Measurements from ENCODE around the gene COA6.
"Not testable (repeated sequence)": the region's sequence is repeated elsewhere in the genome, so short reads cannot be mapped to it uniquely, and the experiment has no call there.

COA6 gene

DNA sequence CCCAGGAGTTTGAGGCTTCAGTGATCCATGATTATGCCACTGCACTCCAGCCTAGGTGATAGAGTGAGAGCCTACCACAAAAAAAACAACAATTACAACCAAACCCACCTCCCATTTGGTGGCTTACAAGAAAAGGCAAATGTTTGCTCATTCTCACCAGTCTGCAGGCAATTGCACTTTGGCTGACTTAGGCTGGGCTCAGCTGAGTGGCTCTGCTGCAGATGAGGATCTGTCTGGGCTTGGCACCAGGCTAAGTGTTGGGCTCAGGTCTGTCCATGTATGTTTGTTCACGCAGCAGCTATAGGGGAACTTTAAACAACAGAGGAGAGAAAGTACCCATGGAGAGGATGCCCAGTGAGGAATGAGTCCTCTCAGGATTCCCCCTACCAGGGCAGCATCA lies 28.0 kb upstream of the COA6 start:
- Histone ChIP-seq H3K9me3 (replicated peaks; ENCODE audit: low read length) (no peaks in the 10 kb centered on the region), H3K27me3 (ENCODE audit: control insufficient read depth, insufficient read depth, low read length) (peaks cover 7% of the 10 kb centered on the region), H3K36me3 (ENCODE audit: insufficient read depth, low read length) (no peaks in the 10 kb centered on the region), H3K4me1 (ENCODE audit: control insufficient read depth, insufficient read depth, low read length) (no peaks in the 10 kb centered on the region), H3K4me3 (ENCODE audit: low read length) (no peak overlapping the region), H3K4me2 (ENCODE audit: low read length) (no peak overlapping the region), H3K9ac (ENCODE audit: low read depth, low read length) (no peak overlapping the region)

DNA sequence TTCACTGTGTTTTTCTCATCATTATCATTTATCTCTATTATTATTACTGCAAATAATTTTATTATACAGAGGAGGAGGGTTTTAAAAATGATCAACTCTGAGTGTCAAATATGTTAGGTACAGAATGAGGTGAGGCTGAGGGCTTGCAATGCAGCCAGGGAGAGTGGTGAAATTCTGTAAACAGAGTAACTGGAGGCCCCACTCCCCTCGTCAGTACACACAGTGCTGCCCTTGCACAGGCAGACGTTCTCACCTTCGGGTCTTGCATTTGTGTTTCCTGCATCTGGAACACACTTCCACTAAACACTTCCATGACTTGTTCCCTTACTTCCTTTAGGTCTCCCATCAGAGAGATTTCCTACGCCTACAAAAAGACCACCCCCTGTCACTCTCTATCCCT lies 24.3 kb upstream of the COA6 start:
- H3K4me2 ChIP-seq (ENCODE audit: low read length), result no peak overlapping the region
- no peaks in the 10 kb centered on the region for H3K4me1 ChIP-seq (ENCODE audit: control insufficient read depth, insufficient read depth, low read length)
- H3K9ac ChIP-seq (ENCODE audit: low read depth, low read length), result no peak overlapping the region
- H3K27me3 ChIP-seq (ENCODE audit: control insufficient read depth, insufficient read depth, low read length), result peaks cover 15% of the 10 kb centered on the region
- no peaks in the 10 kb centered on the region for H3K9me3 ChIP-seq (replicated peaks; ENCODE audit: low read length)
- H3K4me3 ChIP-seq (ENCODE audit: low read length), result no peak overlapping the region
- no peaks in the 10 kb centered on the region for H3K36me3 ChIP-seq (ENCODE audit: insufficient read depth, low read length)

DNA sequence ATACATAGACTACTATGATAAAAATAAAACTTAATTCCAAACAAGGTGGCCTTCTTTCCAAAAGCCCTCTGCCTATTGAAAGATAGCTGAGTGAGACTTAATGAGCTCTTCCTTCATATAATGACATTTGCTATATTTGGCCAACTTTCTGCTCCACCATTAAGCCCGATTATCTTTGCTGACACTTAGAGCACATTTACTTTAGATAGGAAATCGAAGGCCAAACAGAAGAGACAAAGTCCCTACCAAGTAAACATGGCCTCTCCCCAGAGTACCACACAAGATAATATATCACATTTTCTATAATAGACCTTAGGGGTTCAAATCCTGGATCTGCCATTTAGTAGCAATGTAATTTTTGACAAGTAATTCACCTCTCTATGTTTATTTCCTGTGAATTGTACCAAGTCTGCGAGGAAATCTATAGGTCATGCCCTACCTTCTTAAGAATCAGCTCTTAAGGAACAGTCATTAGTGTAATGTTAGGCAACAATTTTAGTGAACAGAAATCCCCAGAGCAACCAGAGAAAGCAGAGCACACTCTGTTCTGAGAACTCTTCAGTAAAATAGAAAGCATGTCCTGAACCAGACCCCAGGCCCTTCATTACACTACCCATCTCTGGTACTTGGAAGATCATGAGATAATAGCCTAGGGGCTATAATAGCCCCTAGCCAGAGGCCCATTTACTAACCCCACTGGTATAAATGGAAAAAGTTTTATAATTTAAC lies 17.3 kb upstream of the COA6 start:
- no peak overlapping the region for H3K4me2 ChIP-seq (ENCODE audit: low read length)
- no peaks in the 10 kb centered on the region for H3K4me1 ChIP-seq (ENCODE audit: control insufficient read depth, insufficient read depth, low read length)
- H3K9ac ChIP-seq (ENCODE audit: low read depth, low read length), result no peak overlapping the region
- no peak overlapping the region for H3K4me3 ChIP-seq (ENCODE audit: low read length)
- no peaks in the 10 kb centered on the region for H3K36me3 ChIP-seq (ENCODE audit: insufficient read depth, low read length)
- H3K27me3 ChIP-seq (ENCODE audit: control insufficient read depth, insufficient read depth, low read length), result peaks cover 31% of the 10 kb centered on the region
- H3K9me3 ChIP-seq (replicated peaks; ENCODE audit: low read length), result no peaks in the 10 kb centered on the region

DNA sequence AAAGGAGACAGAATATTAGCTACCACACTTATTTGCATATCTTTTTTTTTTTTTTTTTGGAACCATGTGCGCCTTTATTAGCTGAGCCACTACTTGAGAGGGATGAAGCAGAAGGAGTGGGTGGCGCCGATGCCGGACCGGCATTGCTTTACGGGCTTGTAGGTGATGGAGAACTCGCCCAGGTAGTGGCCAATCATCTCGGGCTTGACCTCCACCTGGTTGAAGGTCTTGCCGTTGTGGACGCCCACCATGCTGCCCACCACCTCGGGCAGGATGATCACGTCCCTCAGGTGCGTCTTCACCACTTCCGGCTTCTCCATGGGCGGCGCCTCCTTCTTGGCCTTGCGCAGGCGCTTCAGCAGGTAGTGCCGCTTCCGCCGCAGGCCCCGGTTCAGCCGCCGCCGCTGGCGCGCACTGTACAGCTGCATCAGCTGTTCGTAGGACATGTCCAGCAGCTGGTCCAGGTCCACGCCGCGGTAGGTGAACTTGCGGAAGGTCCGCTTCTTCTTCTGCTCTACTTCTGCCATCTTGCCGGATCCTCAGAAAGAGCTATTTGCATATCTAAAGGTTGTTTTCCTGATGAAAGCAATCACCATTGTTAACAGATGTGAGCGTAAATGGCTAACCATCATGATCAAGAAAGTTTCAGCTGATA lies 16.5 kb upstream of the COA6 start:
- H3K4me2 ChIP-seq (ENCODE audit: low read length); H3K36me3 ChIP-seq (ENCODE audit: insufficient read depth, low read length); H3K4me3 ChIP-seq (ENCODE audit: low read length); H3K9me3 ChIP-seq (replicated peaks; ENCODE audit: low read length); H3K9ac ChIP-seq (ENCODE audit: low read depth, low read length); H3K4me1 ChIP-seq (ENCODE audit: control insufficient read depth, insufficient read depth, low read length): not testable (repeated sequence)
- peaks cover 31% of the 10 kb centered on the region for H3K27me3 ChIP-seq (ENCODE audit: control insufficient read depth, insufficient read depth, low read length)

DNA sequence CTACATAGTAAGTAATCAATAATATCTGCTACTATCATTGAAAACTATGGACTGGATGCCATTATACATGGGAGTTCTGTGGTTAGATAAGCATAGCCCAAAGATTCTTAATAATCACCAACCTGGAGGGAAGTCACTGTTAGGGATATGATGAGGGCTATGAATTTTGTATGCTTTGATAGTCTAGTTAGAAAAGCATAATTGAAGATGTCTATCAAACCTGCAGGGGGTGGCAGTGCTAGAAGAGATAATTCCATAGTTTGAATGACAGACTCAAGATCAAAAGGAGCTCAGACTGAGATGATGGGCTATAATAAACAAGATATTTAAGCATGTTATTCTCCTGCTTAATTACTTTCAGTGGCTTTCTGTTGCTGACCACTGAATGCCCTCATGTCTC lies 15.4 kb upstream of the COA6 start:
- no peaks in the 10 kb centered on the region for H3K36me3 ChIP-seq (ENCODE audit: insufficient read depth, low read length)
- H3K27me3 ChIP-seq (ENCODE audit: control insufficient read depth, insufficient read depth, low read length), result peaks cover 31% of the 10 kb centered on the region
- H3K4me2 ChIP-seq (ENCODE audit: low read length), result no peak overlapping the region
- no peak overlapping the region for H3K4me3 ChIP-seq (ENCODE audit: low read length)
- no peak overlapping the region for H3K9ac ChIP-seq (ENCODE audit: low read depth, low read length)
- H3K4me1 ChIP-seq (ENCODE audit: control insufficient read depth, insufficient read depth, low read length), result no peaks in the 10 kb centered on the region
- no peaks in the 10 kb centered on the region for H3K9me3 ChIP-seq (replicated peaks; ENCODE audit: low read length)

DNA sequence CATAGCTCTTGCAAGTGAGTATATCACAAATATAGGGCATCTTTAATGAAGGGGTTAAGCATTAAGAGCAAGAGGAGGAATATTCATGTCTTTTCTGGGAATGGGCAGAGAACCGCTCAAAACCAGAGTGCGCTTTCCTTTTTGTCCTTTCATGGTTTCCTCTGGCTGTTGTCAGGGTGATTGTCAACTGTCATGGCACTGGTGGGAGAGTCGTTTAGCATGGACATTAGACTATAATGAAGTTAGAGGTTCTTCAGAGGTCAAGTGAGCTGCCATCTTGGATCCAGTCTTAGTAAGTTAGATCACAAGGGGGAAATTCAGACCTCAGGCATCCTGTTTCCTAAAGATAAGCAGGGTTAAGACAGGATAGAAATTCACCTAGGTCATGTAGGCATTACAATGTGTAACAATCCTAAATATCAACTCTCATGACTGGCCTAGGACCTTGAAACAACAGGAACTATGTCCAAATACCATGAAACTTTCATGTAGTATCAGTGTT lies 12.1 kb upstream of the COA6 start:
- H3K9me3 ChIP-seq (replicated peaks; ENCODE audit: low read length), result no peaks in the 10 kb centered on the region
- no peaks in the 10 kb centered on the region for H3K36me3 ChIP-seq (ENCODE audit: insufficient read depth, low read length)
- H3K9ac ChIP-seq (ENCODE audit: low read depth, low read length), result no peak overlapping the region
- H3K4me3 ChIP-seq (ENCODE audit: low read length), result no peak overlapping the region
- H3K27me3 ChIP-seq (ENCODE audit: control insufficient read depth, insufficient read depth, low read length), result peaks cover 26% of the 10 kb centered on the region
- H3K4me2 ChIP-seq (ENCODE audit: low read length), result no peak overlapping the region
- no peaks in the 10 kb centered on the region for H3K4me1 ChIP-seq (ENCODE audit: control insufficient read depth, insufficient read depth, low read length)

DNA sequence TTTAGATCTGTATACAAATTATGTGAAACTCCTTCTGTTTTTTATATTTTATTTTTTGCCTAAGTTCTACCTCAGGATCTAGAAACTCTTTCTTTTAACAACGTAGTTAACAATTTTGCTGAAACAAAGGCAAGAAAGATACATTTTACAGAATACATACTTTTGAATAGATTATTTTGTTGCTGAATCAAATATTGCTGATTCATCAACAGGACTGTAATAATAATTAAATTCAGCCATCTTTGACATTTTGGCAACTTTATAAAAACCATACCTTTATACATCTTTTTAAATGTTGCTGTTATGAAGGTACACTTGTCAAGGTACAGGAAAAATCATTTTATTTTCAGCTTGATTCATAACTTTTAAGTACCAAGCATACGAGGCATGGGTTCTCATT lies 10.7 kb upstream of the COA6 start:
- H3K4me2 ChIP-seq (ENCODE audit: low read length), result no peak overlapping the region
- no peak overlapping the region for H3K9ac ChIP-seq (ENCODE audit: low read depth, low read length)
- peaks cover 22% of the 10 kb centered on the region for H3K27me3 ChIP-seq (ENCODE audit: control insufficient read depth, insufficient read depth, low read length)
- H3K4me1 ChIP-seq (ENCODE audit: control insufficient read depth, insufficient read depth, low read length), result no peaks in the 10 kb centered on the region
- no peaks in the 10 kb centered on the region for H3K36me3 ChIP-seq (ENCODE audit: insufficient read depth, low read length)
- no peak overlapping the region for H3K4me3 ChIP-seq (ENCODE audit: low read length)
- no peaks in the 10 kb centered on the region for H3K9me3 ChIP-seq (replicated peaks; ENCODE audit: low read length)

DNA sequence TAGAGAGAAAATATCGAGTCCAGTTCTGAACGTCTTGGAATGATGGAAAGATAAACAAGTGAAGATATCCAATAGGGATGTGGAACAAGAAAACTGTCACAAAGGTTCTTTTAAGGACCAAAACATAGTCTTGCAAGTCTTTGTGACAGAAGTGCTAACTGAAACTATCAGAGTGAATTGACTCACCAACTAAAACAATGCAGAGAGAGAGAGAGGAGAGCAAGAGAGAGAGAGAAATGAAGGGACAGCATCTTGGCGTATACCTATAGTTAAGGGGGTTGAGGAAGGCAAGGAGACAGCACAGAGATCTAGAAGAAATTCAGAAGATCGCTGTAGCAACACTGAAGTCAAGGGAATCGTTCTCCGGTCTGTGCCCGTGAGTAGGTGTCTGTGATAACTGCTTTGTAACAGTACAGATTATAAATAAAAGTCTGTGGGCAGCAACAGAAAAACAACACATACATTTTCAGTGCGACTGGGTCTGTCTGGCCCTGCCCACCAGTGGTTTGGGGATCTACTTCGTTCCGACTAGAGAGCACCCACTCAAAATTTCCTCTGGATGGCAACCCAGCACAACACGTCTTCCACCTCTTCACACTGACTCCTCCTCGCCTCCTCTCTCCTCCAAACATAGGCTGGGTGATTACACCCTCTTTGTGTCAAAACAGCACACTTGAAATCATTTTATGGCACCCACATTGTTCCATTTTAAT lies 4.8 kb upstream of the COA6 start:
- H3K4me3 ChIP-seq (ENCODE audit: low read length), result no peak overlapping the region
- H3K27me3 ChIP-seq (ENCODE audit: control insufficient read depth, insufficient read depth, low read length), result no peaks in the 10 kb centered on the region
- H3K36me3 ChIP-seq (ENCODE audit: insufficient read depth, low read length), result no peaks in the 10 kb centered on the region
- H3K4me2 ChIP-seq (ENCODE audit: low read length), result no peak overlapping the region
- H3K4me1 ChIP-seq (ENCODE audit: control insufficient read depth, insufficient read depth, low read length), result peaks cover 22% of the 10 kb centered on the region
- no peak overlapping the region for H3K9ac ChIP-seq (ENCODE audit: low read depth, low read length)
- H3K9me3 ChIP-seq (replicated peaks; ENCODE audit: low read length), result no peaks in the 10 kb centered on the region

DNA sequence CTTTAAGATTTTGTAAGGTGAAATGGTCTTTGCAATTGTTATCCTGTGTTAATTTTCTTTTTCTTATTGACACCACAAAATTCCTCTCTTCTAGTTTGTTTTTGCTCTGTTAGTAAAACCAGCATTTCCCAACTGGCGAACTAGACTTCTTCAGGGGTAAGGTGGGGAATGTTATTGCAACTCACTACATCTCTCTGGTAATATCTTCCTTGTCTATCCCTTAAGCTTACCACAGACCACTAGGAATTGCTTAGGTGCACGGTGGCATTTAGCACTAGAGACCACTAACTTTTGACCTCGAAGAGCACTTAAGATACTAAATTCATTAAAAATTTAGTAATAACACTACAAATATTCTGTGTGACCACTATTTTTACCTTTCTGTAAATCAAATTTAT lies 4.2 kb upstream of the COA6 start:
- Histone ChIP-seq H3K4me3 (ENCODE audit: low read length) (no peak overlapping the region), H3K27me3 (ENCODE audit: control insufficient read depth, insufficient read depth, low read length) (no peaks in the 10 kb centered on the region), H3K36me3 (ENCODE audit: insufficient read depth, low read length) (no peaks in the 10 kb centered on the region), H3K4me1 (ENCODE audit: control insufficient read depth, insufficient read depth, low read length) (peaks cover 22% of the 10 kb centered on the region), H3K4me2 (ENCODE audit: low read length) (no peak overlapping the region), H3K9me3 (replicated peaks; ENCODE audit: low read length) (no peaks in the 10 kb centered on the region), H3K9ac (ENCODE audit: low read depth, low read length) (no peak overlapping the region)

DNA sequence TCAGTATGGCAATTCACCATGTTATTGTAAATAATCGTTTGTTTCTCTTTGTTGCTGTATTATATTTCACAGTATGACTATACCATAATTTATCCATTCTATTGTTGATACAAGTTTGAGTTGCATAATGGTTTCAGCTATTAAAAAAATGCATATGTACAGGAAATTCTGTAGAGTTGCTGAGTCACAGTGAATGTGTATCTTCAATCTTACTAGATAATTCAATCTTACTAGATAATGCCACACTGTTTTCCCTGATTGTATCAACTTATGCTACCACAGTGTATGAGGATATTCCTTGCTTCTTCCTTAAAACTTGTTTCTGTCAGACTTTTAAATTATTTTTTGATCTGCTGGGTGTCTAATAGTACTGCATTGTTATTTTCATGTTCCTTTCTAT lies 3.5 kb upstream of the COA6 start:
- no peaks in the 10 kb centered on the region for H3K27me3 ChIP-seq (ENCODE audit: control insufficient read depth, insufficient read depth, low read length)
- H3K9ac ChIP-seq (ENCODE audit: low read depth, low read length), result peak overlapping the region; percentile 19
- H3K4me1 ChIP-seq (ENCODE audit: control insufficient read depth, insufficient read depth, low read length), result peaks cover 29% of the 10 kb centered on the region

DNA sequence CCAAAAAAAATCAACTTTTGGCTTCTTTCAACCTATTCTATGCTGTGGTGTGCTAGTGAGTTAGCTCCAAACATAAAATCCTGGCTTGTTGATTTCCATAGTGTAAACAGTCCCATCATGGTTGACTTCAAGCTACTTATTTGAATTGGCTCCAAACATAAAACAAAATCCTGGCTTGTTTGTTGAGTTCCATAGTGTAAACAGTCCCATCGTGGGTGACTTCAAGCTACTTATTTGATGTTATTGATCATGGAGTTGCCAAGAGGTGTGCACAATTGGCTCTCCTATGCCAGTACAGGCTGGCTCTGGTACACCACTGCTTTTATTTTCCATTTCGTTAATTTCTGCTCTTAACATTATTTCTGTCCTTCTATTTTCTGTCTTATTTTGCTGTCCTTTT lies 1.8 kb upstream of the COA6 start:
- H3K36me3 ChIP-seq (ENCODE audit: insufficient read depth, low read length), result peaks cover 7% of the 10 kb centered on the region
- H3K27me3 ChIP-seq (ENCODE audit: control insufficient read depth, insufficient read depth, low read length), result no peaks in the 10 kb centered on the region
- no peak overlapping the region for H3K4me2 ChIP-seq (ENCODE audit: low read length)
- H3K9ac ChIP-seq (ENCODE audit: low read depth, low read length), result no peak overlapping the region
- no peak overlapping the region for H3K4me3 ChIP-seq (ENCODE audit: low read length)
- peaks cover 30% of the 10 kb centered on the region for H3K4me1 ChIP-seq (ENCODE audit: control insufficient read depth, insufficient read depth, low read length)
- no peaks in the 10 kb centered on the region for H3K9me3 ChIP-seq (replicated peaks; ENCODE audit: low read length)

More for the DNA sequence above, 3.5 kb upstream of the COA6 start:
- Histone ChIP-seq H3K9me3 (replicated peaks; ENCODE audit: low read length) (no peaks in the 10 kb centered on the region), H3K4me2 (ENCODE audit: low read length) (peak overlapping the region; percentile 42), H3K4me3 (ENCODE audit: low read length) (no peak overlapping the region), H3K36me3 (ENCODE audit: insufficient read depth, low read length) (no peaks in the 10 kb centered on the region)
